ENCODE data around the gene MROH9. TPM values are rescaled to one million over a fixed set of nuclear protein-coding genes. Genes with fewer than 3 reads are reported as not detected.

Gene MROH9
- total and polyA plus RNA-seq, 2 of the 8 experiments (the other 6 are each of a cell fraction or from before 2014, with no cell fraction given), result not detected

- TF ChIP-seq CHD7 (IDR thresholded peaks at IDR 0.05; ENCODE audit: insufficient replicate concordance, low read length) (no peak), ATF2 (IDR thresholded peaks at IDR 0.05; ENCODE audit: low read length) (no peak), YY1 (IDR thresholded peaks at IDR 0.05; ENCODE audit: low read depth, low read length) (no peak), SAP30 (IDR thresholded peaks at IDR 0.05; ENCODE audit: insufficient read depth, insufficient replicate concordance, low read length) (no peak), CHD2 (IDR thresholded peaks at IDR 0.05; ENCODE audit: low read length) (no peak)
These were observed 31.4 kb upstream of the MROH9 start (continued) for GRCh38 chr1:170903961-170904360.
